Peyer's patch (tissue), 4 donors: Measurements from ENCODE around the gene TMEM141.

ENCODE experiments used
- CTCF ChIP-seq, 6 experiments: fragments of 450-650 bp in 4 of 6; fragments of 200-600 bp in 2 of 6; sonication (generic) in 1 of 6; IDR thresholded peaks; one replicate each; pipeline ENCODE4 v1.5.1; 2017 to 2019; ENCODE audit warnings: antibody characterized with exemption in 6 of 6, mild to moderate bottlenecking in 3 of 6, moderate library complexity in 1 of 6
- POLR2A ChIP-seq, 2 donors: fragments of 450-650 bp; IDR thresholded peaks; one replicate each; pipeline ENCODE4 v1.5.1; 2017; ENCODE audit warnings: antibody characterized with exemption in 2 of 2, mild to moderate bottlenecking in 2 of 2, moderate library complexity in 2 of 2

GRCh38 chr9:136751244-136751643 lies 39.9 kb upstream of the TMEM141 start:
- TF ChIP-seq CTCF (IDR thresholded peaks at IDR 0.05) (no peak), POLR2A (IDR thresholded peaks at IDR 0.05) (no peak)
